Measurements from ENCODE around the gene NECAB2. TPM values are rescaled to one million over a fixed set of nuclear protein-coding genes. Genes with fewer than 3 reads are reported as not detected.

NECAB2 gene
- total RNA-seq, 1 donor from 2014 or later, result 12.6 TPM

- no peaks in the 10 kb centered on the region for H3K9me3 Mint-ChIP-seq
- no peak for DNase-seq (ENCODE audit: low spot score)
- H3K4me2 ChIP-seq, result peak overlapping the region; percentile 49
- no peaks in the 10 kb centered on the region for H3K27me3 ChIP-seq
- no peak overlapping the region for H3K9ac ChIP-seq
- peaks cover 45% of the 10 kb centered on the region for H3F3A ChIP-seq (ENCODE audit: low read depth)
- peak overlapping the region; percentile 33 for H3K27ac Mint-ChIP-seq
- no peaks in the 10 kb centered on the region for H3K36me3 ChIP-seq
- H3K79me2 ChIP-seq (ENCODE audit: low read depth), result no peaks in the 10 kb centered on the region
- H3K36me3 Mint-ChIP-seq, result peaks cover 2% of the 10 kb centered on the region
- H3K27ac ChIP-seq, result no peak overlapping the region
- no peak for TF ChIP-seq CTCF (IDR thresholded peaks at IDR 0.05)
- TF ChIP-seq EZH2phosphoT487 (IDR thresholded peaks at IDR 0.05), result no peak
- no peak for TF ChIP-seq EZH2 (IDR thresholded peaks at IDR 0.05)
- no peak overlapping the region for H3K4me3 Mint-ChIP-seq
- no peaks in the 10 kb centered on the region for H3K9me3 ChIP-seq (ENCODE audit: low read depth)
- H4K20me1 ChIP-seq (ENCODE audit: low read depth), result peaks cover 8% of the 10 kb centered on the region
- no peak overlapping the region for H2AFZ ChIP-seq (replicated peaks)
- H3K27me3 Mint-ChIP-seq (ENCODE audit: insufficient read depth, low read depth), result peaks cover 20% of the 10 kb centered on the region
- H3K4me3 ChIP-seq, result no peak overlapping the region
- H3K4me1 Mint-ChIP-seq, result peaks cover 51% of the 10 kb centered on the region
- H3K4me1 ChIP-seq, result peaks cover 49% of the 10 kb centered on the region
Measured at GRCh38 chr16:84045818-84046470, 77.9 kb downstream of the NECAB2 start.

GRCh38 chr16:84047206-84047605, 79.2 kb downstream of the NECAB2 start:
- no peak for DNase-seq (ENCODE audit: low spot score)
- Mint-ChIP-seq H3K9me3 (no peaks in the 10 kb centered on the region), H3K4me3 (peak overlapping the region; percentile 28), H3K4me1 (peaks cover 48% of the 10 kb centered on the region), H3K27ac (peak overlapping the region; percentile 76), H3K36me3 (peaks cover 2% of the 10 kb centered on the region), H3K27me3 (ENCODE audit: insufficient read depth, low read depth) (peaks cover 14% of the 10 kb centered on the region)
- Histone ChIP-seq H3K4me3 (no peak overlapping the region), H3K27ac (no peak overlapping the region), H3F3A (ENCODE audit: low read depth) (peaks cover 45% of the 10 kb centered on the region), H3K27me3 (no peaks in the 10 kb centered on the region), H3K4me1 (peaks cover 45% of the 10 kb centered on the region), H3K9ac (no peak overlapping the region), H3K79me2 (ENCODE audit: low read depth) (no peaks in the 10 kb centered on the region), H2AFZ (replicated peaks) (no peak overlapping the region), H3K36me3 (no peaks in the 10 kb centered on the region), H3K9me3 (ENCODE audit: low read depth) (no peaks in the 10 kb centered on the region), H3K4me2 (no peak overlapping the region), H4K20me1 (ENCODE audit: low read depth) (peaks cover 8% of the 10 kb centered on the region)
- no peak for TF ChIP-seq EZH2 (IDR thresholded peaks at IDR 0.05)
- TF ChIP-seq EZH2phosphoT487 (IDR thresholded peaks at IDR 0.05), result no peak
- no peak for TF ChIP-seq CTCF (IDR thresholded peaks at IDR 0.05)

- H3K36me3 ChIP-seq, result no peaks in the 10 kb centered on the region
- H3K4me3 ChIP-seq, result no peak overlapping the region
- no peak overlapping the region for H3K4me2 ChIP-seq
- H3K27ac ChIP-seq, result no peak overlapping the region
- H3K27me3 Mint-ChIP-seq (ENCODE audit: insufficient read depth, low read depth), result peaks cover 16% of the 10 kb centered on the region
- no peak for TF ChIP-seq EZH2phosphoT487 (IDR thresholded peaks at IDR 0.05)
- no peak for TF ChIP-seq CTCF (IDR thresholded peaks at IDR 0.05)
- no peak for TF ChIP-seq EZH2 (IDR thresholded peaks at IDR 0.05)
- H3K79me2 ChIP-seq (ENCODE audit: low read depth), result no peaks in the 10 kb centered on the region
- peaks cover 41% of the 10 kb centered on the region for H3K4me1 ChIP-seq
- H4K20me1 ChIP-seq (ENCODE audit: low read depth), result peaks cover 8% of the 10 kb centered on the region
- no peak overlapping the region for H2AFZ ChIP-seq (replicated peaks)
- peaks cover 44% of the 10 kb centered on the region for H3K4me1 Mint-ChIP-seq
- no peaks in the 10 kb centered on the region for H3K9me3 ChIP-seq (ENCODE audit: low read depth)
- H3K9ac ChIP-seq, result no peak overlapping the region
- H3K9me3 Mint-ChIP-seq, result no peaks in the 10 kb centered on the region
- no peak for DNase-seq (ENCODE audit: low spot score)
- H3K27me3 ChIP-seq, result no peaks in the 10 kb centered on the region
- H3K27ac Mint-ChIP-seq, result peak overlapping the region; percentile 76
- peaks cover 44% of the 10 kb centered on the region for H3F3A ChIP-seq (ENCODE audit: low read depth)
- H3K4me3 Mint-ChIP-seq, result no peak overlapping the region
- peaks cover 6% of the 10 kb centered on the region for H3K36me3 Mint-ChIP-seq
Measured at GRCh38 chr16:84047626-84048025, 79.6 kb downstream of the NECAB2 start.

All from neural progenitor cell (in vitro differentiated cells).